ENCODE measurements around the gene TMEM100. TPM values are rescaled to one million over a fixed set of nuclear protein-coding genes. Genes with fewer than 3 reads are reported as not detected.

Gene TMEM100
- total and polyA plus RNA-seq, 7 donors, result 2.5 to 25.0 (median 9.0) TPM

DNA sequence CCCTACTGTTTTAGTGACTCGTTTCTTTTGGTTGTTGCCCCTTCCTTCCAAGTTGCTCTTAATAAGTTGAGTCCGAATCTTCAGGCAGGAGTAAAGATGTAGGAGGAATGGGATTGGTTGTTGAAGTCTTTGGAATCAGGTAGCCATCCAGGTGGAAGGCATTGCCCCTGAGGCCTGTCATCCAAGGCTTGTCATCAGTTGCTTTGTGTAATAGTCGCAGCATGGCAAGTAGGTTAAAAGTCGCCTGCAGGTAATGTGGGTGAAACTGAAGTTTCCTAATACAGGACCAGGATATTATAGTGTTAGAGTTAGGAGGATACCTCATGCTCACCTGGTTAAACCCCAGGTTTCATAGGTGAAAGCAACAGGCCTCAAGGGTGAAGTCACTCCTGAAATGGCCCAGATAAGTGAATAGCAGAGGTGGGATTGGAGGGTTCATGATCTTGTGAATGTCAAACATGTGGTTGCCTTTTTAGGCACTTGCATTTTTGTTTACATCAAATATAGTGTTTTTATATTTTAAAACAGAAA is 29.1 kb upstream of the TMEM100 start:
- Histone ChIP-seq H3K4me1 (peaks cover 0 to 31% (median 24%) of the 10 kb centered on the region in 4 donors), H3K9me3 (no peaks in the 10 kb centered on the region), H3K36me3 (peaks cover 0 to 8% (median 3%) of the 10 kb centered on the region in 4 donors), H3K27ac (peak overlapping the region; percentile 88 to 91 (median 90)), H3K27me3 (no peaks in the 10 kb centered on the region), H3K4me3 (peak overlapping the region; percentile 74 to 75 (median 74))
- no peak for DNase-seq
- 55 to 74% methylated on average over 4 of the region's 4 CpGs for WGBS, 2 donors
- TF ChIP-seq POLR2AphosphoS5 (IDR thresholded peaks at IDR 0.05) (no peak), POLR2A (IDR thresholded peaks at IDR 0.05) (no peak), EP300 (IDR thresholded peaks at IDR 0.05) (no peak)
- TF ChIP-seq, protein P1, sequence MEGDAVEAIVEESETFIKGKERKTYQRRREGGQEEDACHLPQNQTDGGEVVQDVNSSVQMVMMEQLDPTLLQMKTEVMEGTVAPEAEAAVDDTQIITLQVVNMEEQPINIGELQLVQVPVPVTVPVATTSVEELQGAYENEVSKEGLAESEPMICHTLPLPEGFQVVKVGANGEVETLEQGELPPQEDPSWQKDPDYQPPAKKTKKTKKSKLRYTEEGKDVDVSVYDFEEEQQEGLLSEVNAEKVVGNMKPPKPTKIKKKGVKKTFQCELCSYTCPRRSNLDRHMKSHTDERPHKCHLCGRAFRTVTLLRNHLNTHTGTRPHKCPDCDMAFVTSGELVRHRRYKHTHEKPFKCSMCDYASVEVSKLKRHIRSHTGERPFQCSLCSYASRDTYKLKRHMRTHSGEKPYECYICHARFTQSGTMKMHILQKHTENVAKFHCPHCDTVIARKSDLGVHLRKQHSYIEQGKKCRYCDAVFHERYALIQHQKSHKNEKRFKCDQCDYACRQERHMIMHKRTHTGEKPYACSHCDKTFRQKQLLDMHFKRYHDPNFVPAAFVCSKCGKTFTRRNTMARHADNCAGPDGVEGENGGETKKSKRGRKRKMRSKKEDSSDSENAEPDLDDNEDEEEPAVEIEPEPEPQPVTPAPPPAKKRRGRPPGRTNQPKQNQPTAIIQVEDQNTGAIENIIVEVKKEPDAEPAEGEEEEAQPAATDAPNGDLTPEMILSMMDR (IDR thresholded peaks at IDR 0.05), result no peak
- intact Hi-C loops (cut with DNase I), result no loop called here

DNA sequence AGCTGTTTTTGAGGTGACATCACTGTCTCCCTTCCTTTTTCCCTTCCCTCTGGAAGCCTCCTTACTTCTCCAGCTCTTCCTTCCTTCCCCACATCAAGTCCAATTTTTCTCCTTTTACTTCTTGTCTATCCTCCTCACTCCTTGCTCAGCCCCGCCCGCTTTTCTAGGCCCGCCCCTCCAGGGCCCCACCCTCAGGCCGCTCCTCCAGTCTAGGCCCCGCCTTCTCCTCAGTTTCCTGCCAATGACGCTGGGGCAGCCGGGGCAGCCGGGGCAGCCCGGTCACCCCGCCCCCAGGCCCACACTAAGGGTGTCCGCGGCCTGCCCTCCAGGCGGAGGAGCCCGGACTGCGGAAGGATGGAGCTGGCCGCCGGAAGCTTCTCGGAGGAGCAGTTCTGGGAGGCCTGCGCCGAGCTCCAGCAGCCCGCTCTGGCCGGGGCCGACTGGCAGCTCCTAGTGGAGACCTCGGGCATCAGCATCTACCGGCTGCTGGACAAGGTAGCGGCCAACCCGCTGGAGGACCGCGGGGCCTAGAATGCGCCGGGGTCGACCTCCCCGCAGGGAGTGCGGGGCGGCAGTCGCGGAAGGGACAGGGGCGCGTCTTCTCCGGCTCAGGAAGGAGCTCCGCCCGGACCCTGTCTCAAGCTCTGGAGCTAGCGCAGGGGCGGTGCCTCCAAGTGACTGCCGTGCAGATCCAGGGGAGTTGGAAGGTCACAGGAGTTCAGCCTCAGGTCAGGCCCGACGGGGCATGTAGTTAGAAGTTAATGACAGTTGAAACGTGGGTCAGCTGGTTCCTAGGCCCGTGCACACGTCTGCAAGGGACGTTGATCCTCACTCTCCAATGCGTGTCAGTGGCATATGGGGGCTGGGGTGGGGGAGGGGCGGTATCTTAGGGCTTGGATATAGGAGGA is 28.3 kb upstream of the TMEM100 start, which contains the start of gene PCTP:
Gene PCTP, plus strand, starts transcription at position 302 of the 908 bp plus-strand sequence. Its CDS starts 53 bp downstream, at position 355.
- Histone ChIP-seq H3K27ac (peak within 1 kb of the TSS; percentile 88 to 91 (median 90)), H3K4me3 (peak within 1 kb of the TSS; percentile 74 to 75 (median 74)), H3K4me1 (peaks cover 0 to 31% (median 24%) of the 10 kb centered on the region in 4 donors), H3K9me3 (no peaks in the 10 kb centered on the region), H3K27me3 (no peaks in the 10 kb centered on the region), H3K36me3 (peaks cover 0 to 8% (median 3%) of the 10 kb centered on the region in 4 donors)
- TF ChIP-seq POLR2A (IDR thresholded peaks at IDR 0.05) (peak; percentile 85 to 88), EP300 (IDR thresholded peaks at IDR 0.05) (no peak), POLR2AphosphoS5 (IDR thresholded peaks at IDR 0.05) (peak; percentile 83 to 97 (median 91))
- TF ChIP-seq, protein P1 (IDR thresholded peaks at IDR 0.05), result peak in 3 of 4 experiments; percentile 11 to 62 (median 26)
- intact Hi-C loops (cut with DNase I), result no loop called here
- peak; percentile 97 for DNase-seq
- 1% methylated on average over 53 of the region's 53 CpGs for WGBS, 2 donors

DNA sequence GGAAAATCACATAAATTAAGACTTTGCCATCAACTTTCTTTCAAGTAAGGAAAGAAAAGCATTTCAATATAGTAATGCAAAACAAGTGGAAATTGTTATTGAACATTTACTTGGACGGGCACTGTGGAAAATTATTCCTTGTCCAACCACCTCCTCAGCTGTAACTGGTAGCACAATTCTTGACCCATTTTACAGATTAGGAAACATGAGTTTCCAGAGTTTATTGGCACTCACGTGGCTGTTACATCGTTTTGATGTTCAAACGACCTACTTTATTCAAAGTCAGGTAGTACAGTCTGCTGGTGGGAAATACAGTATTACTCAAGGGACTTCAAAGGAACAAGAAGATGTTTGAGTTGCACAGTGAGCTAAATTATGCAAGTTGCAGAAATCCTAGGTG is 27.3 kb upstream of the TMEM100 start:
- WGBS, 2 donors, result 75 to 78% methylated on average over 4 of the region's 4 CpGs
- intact Hi-C loops (cut with DNase I), result no loop called here
- no peak for DNase-seq
- no peak overlapping the region for H3K4me3 ChIP-seq
- H3K27ac ChIP-seq, result peak overlapping the region in 3 of 4 donors; percentile 88 to 91 (median 88)
- no peaks in the 10 kb centered on the region for H3K9me3 ChIP-seq
- peaks cover 0 to 30% (median 22%) of the 10 kb centered on the region in 4 donors for H3K4me1 ChIP-seq
- TF ChIP-seq POLR2A (IDR thresholded peaks at IDR 0.05), result no peak
- no peak for TF ChIP-seq EP300 (IDR thresholded peaks at IDR 0.05)
- TF ChIP-seq POLR2AphosphoS5 (IDR thresholded peaks at IDR 0.05), result no peak
- TF ChIP-seq, protein P1 (IDR thresholded peaks at IDR 0.05), result no peak
- H3K36me3 ChIP-seq, result peaks cover 0 to 8% (median 3%) of the 10 kb centered on the region in 4 donors
- no peaks in the 10 kb centered on the region for H3K27me3 ChIP-seq

DNA sequence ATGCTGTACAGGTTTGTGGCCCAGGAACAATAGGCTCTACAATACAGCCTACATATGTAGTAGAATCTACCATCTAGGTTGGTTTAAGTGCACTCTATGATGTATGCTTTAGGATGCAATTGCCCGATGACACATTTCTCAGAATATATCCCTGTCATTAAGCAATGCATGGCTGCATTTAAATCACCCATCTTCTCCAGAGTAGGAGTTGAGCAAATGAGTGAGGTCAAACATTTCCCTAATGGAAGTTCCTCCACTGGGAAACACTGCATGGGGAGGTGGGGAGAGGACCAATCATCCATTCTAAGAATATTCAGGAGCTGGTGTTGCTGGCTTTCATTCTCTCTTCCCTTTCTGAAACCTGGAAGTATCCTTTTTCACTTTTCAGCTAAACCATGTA is 26.2 kb upstream of the TMEM100 start:
- Histone ChIP-seq H3K4me1 (peaks cover 0 to 27% (median 18%) of the 10 kb centered on the region in 4 donors), H3K36me3 (peaks cover 0 to 6% (median 0%) of the 10 kb centered on the region in 4 donors), H3K27me3 (no peaks in the 10 kb centered on the region), H3K27ac (no peak overlapping the region), H3K4me3 (no peak overlapping the region), H3K9me3 (no peaks in the 10 kb centered on the region)
- DNase-seq, result no peak
- TF ChIP-seq POLR2AphosphoS5 (IDR thresholded peaks at IDR 0.05) (no peak), EP300 (IDR thresholded peaks at IDR 0.05) (no peak), POLR2A (IDR thresholded peaks at IDR 0.05) (no peak)
- TF ChIP-seq, protein P1 (IDR thresholded peaks at IDR 0.05), result no peak
- intact Hi-C loops (cut with DNase I), result no loop called here
- WGBS, 2 donors, result 96 to 98% methylated on average over 1 of the region's 1 CpG

All from sigmoid colon (tissue), 7 donors.